ENCODE measurements around the gene CNTNAP2.
"Not testable (repeated sequence)": the region's sequence is repeated elsewhere in the genome, so short reads cannot be mapped to it uniquely, and the experiment has no call there.

The CNTNAP2 gene

GRCh38 chr7:147999962-148000361 is 1883.4 kb downstream of the CNTNAP2 start:
- no peak for FAIRE-seq

DNA sequence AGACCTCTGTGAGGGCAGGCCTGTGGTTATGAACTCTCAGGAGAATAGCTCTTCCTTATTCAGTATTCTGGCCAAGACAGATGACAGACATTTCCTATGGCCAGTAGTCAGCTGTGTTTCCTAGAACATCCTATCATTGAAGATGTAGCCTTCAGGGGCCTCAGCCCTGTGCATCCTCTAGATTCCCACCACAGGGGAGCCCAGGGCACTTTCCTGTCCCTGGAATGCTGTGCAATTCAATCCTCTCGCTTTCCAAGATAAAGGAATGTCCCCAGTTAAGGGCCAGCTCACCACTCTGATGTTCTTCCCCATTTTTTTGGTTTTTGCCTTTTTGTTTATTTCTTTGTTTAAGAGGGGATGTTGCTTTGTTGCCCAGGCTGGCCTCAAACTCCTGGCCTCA is 1895.2 kb downstream of the CNTNAP2 start:
- no peak for FAIRE-seq

GRCh38 chr7:148014001-148014400 is 1897.4 kb downstream of the CNTNAP2 start:
- FAIRE-seq: no peak

DNA sequence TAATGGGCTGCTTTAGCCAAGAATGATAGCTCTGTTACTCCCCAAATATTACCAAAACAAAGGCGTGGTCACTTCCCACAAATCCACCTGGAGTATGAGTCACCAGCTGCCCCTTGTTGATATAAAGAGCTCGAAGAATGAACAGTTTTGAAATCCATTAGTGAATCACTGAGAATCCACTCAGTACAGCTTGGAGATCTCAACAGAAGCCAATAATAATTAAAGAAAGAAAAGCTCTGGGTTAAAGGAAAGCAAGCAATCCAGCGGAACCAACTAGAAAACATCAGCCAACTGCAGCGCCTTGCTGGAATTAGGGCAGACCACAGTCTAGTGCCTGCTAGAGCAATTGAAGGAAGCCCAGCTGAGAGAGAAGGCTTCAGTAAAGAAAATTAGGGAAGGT is 1897.9 kb downstream of the CNTNAP2 start:
- FAIRE-seq: no peak

DNA sequence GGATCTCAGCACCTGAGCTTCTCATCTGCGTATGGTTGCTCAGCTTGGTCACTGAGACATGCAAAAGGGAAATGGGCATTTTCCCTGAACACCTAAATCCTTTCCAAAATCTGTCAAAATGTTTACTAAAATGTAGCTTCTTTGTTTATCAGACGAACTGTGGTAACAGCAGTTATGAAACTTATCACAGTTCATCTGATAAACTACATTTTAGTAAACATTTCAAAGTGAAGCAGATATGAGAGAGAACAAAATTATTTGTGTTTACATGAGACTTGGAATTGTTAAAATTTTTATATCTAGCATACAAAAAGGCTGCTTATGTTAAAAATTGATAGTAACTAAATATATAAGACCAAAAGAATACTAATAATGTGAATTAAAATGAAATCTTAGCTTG is 1900.5 kb downstream of the CNTNAP2 start:
- no peak for FAIRE-seq

DNA sequence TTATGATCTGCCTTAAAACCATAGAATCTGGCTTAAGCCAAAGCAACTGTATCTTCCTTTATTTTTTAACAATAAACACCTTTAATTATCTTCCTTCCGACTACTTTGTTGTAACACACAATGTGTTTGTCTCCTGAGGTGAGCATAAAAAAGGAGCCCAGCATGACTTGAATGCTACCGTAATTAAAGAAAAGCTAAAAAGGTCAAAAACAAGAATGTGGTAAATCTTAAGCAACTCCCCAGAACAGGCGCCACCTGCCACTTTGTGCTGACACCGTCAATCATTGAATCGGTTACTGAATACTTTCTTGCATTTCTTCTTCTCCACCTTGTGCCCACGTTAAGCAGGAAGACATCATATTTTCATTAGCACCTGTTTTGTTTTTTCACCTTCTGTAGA is 1904.1 kb downstream of the CNTNAP2 start:
- no peak for FAIRE-seq

DNA sequence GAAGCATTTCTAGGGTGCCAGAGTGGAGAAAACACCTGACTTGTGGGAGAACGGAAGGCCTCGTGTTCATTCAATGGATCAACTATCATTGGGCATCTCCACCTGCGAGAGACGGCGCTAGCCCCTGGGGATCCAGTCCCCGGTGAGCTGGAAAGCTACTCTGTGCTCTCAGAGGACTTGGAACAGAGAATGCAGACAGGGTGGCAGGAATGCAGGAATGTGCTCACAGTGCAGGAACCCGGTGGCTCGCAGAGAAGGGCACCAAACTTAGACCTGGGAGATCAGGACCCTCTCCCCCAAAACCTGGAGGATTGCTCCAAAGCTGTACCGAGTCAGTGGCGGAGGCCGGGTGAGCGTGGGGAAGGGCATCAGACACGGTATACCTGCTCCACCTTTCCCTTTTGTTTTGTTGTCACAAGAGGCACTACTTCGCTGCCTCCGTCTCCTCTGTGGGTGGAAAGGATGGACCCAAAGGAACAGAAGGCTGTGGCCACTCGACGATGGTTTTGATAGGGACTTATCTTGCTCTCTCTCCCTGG is 1905.0 kb downstream of the CNTNAP2 start:
- no peak for FAIRE-seq

DNA sequence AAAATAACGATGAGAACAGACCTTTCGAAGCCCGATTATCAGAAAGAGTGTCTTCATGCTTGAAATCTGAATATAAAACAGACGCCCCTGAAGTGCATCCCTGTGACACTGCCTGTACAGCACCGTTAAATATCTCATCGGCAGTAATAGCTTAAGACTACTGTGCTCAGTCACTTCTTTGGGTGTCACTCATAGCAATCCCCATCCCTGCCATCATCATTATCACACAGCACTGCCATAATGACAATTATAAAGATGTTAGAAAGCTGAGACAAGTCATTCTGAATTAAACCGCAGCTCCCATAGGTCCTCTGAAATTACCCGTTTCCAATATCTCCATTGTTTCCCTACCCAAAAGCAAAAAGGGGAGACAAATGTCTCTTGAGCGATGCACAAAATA is 1906.2 kb downstream of the CNTNAP2 start:
- FAIRE-seq: no peak

DNA sequence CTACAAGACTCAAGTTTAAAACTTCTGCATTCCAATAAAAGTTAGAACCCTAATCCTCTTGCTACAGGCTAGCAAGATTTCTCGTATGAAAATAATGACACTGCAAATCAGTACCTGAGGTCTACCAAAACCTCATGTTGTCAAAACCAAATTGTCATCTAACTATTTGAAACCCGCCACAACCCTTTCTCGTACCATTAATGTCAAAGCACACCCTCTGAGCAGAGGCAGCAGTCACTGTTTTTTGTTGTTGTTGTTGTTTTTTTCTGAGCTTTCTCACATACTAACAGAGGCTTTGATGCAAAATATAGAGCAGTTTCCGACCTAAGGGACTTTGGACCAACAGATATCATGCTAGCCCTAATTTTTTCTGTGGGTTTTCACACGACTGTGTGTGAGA is 1910.1 kb downstream of the CNTNAP2 start:
- FAIRE-seq: no peak

DNA sequence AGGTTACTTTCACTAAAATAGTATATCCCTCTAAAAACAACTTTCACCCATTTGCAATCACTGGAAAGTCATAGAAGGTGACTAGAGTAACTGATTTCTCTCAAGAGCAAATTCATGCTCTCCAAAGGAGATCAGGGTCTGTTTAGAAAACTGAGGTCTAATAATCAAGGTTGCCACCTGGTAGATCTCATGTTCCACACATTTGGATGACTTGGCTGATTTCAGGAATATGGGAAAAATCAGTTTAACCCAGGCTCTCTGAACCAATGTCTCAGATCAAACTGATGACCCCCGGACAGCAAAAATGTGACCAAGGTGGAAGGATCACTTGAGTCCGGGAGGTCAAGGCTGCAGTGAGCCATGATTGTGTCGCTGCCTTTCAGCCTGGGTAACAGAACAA is 1911.6 kb downstream of the CNTNAP2 start:
- FAIRE-seq: no peak

DNA sequence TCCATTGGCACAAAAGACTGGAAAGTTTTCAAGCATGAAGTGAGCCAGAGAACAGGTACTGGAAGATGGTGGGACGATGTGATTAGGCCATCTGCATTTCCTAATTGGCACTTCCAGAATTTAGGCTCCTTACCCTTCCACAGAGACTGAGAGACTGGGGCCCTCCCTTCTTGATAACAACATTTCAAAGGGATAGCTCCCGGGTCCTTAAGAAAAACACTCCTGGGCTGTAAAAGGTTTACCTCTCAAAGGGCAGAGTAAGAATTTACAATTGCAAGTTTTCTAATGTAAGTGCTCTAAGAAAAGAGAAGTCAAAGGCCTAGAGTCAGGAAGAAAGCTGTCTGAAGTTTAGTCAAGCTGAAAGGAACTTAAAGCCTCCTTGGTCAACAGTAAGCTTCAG is 1914.4 kb downstream of the CNTNAP2 start:
- no peak for FAIRE-seq

GRCh38 chr7:148031811-148032210 is 1915.2 kb downstream of the CNTNAP2 start:
- no peak for FAIRE-seq

DNA sequence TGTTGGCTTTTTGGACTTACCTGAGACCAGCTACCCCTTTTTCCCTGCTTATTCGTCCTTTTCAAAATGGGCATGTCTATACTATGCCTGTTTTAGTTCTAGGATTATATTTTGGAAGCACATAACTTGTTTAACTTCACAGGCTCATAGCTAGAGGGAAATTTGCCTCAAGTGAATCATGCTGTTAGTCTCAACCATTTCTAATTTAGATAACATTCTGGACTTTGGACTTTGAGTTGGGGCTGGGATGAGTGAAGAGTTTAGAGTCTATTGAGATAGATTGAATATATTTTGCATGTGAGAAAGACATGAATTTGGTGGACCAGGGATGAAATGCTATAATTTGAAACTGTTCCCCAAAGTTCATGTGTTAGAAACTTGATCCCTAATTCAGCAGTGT is 1919.3 kb downstream of the CNTNAP2 start:
- FAIRE-seq: no peak

DNA sequence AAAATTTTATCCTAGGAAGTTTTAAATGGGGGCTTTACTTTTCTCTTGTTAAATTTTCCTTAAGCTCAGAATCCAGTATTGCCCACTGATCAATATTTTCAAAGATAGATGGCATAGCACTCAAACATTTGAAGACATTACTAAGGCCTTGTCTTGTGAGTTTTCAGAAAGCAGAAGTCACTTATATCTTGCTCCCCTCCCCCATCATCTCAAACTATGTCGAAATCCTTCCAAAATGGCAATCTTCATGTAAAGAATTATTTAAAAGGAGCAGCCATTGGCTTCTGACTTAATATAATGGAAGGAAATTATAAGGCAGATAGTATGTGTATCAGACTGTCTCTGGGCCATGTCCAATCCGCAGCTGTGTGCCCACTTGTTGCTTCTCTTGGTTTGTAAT is 1920.4 kb downstream of the CNTNAP2 start:
- no peak for FAIRE-seq

DNA sequence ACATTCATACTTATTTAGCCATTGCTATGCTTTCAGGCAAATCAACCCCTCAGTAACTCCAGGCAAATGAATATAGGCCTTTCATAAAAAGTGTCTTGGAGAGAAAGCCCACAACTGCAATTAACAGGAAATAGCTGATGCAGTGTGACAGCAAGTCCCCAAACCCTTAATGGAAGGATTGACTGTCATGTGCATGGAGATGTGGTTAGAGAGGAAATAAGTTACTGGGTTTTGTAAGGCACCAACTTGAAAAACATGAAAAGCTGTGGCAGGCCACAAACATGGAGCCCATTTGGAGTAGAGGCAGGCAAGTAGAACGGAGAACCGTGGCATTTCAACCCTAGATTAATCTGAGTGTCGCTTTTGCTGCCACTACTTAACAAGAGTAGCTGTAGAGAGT is 1924.6 kb downstream of the CNTNAP2 start:
- no peak for FAIRE-seq

DNA sequence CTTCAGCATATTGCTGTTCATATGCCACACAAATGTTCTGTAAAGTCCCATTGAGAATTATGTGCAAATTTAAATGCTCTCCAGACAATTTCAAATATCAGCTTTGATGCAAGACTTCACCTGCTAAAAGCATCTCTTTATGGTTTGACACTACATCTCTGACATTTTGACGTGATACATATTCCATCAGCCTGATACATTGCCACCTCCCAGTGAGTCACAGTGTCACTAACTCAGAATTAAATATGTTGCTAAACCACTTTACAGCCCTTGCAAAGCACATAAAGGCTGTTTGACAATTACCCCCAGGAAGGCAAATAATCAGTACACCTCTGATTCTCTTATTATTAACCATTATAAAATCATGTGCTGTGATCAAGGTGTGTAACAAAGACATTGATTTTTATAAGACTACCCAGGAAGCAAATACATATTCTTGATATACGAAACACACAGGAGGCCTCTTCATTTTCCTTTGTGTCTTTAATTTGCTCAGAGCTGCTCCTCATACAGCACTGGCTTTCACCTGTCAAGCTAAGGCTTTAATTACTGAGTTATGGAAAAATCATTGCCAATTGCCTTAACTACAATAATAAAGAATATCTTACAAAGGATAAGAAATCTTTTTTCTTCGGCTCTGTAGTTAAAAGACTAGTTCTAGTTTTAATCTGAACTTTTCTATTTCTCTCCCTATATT is 1926.5 kb downstream of the CNTNAP2 start:
- FAIRE-seq: no peak

DNA sequence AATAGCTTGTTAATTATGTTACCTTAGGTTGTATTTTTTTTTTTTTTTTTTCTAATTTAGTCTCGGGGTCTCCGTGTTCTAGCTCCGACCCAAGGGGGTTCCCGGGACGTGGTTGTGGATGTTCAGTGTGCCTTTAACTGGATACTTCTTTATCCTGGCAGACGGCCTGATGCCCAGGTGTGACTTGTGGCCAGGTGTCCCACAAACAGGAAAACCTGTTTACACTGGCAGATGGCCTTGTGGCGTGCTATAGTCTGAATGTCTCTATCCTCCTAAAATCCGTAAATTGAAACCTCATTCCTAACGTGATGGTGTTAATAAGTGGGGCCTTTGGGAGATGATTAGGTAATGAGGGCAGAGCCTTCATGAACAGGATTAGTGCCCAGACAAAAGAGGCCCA is 1927.6 kb downstream of the CNTNAP2 start:
- no peak for FAIRE-seq

DNA sequence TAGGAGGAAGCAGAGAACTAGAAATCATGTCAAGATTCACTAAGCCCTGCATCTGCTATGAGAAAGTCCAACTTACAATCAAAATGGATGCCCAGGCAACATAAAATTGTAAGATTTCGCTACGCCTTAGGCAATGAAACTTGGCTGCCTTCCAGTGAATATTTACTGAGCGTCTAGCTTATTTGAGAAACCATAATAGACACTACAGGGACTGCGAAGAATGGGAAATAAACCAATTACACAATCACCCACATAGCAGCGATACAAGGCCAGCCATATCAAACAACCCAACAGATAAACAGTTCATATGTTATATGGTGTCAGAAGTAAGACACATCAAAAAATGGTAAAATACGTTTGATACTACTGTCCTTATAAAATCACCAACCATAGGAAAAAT is 1928.9 kb downstream of the CNTNAP2 start:
- FAIRE-seq: no peak

DNA sequence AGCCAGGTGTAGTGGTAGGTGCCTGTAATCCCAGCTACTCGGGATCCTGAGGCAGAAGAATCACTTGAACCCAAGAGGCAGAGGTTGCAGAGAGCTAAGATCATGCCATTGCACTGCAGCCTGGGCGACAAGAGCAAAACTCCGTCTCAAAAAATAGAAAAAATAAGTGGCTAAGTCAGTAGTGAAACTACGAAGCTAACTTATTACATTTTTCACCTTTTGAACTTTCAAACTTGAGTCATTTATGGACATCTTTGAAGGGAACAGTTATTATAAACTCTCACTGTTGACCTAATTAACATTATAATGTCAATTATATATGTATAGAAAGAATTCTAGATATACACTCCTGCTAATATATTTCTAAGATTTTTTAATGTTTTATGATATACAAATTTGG is 1932.5 kb downstream of the CNTNAP2 start:
- FAIRE-seq: no peak

DNA sequence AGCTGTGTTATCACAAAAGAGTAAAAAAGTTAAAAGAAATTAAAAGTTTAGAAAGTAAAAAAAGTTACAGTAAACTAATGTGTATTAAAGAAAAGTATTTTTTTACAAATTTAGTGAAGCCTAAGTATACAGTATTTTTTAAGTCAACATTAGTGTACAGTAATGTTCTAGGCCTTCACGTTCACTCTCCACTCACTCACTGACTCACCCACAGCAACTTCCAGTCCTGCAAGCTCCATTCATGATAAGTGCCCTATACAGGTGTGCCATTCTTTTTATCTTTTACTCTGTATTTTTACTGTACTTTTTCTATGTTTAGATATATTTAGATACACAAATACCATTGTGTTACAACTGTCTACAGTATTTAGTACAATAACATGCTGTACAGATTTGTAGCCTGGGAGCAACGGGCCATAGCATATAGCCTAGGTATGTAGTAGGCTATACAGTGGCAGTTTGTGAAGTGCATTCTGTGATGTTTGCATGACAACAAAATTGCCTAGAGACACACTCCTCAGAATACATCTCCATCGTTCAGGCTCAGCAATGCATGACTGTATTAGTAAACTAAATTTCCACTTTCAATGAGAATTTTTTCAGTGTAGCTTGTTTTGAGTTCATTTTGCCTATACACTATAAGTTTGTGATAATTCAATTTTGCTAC is 1934.0 kb downstream of the CNTNAP2 start:
- no peak for FAIRE-seq

- FAIRE-seq: no peak
These were observed 1939.8 kb downstream of the CNTNAP2 start for GRCh38 chr7:148056406-148056805.

DNA sequence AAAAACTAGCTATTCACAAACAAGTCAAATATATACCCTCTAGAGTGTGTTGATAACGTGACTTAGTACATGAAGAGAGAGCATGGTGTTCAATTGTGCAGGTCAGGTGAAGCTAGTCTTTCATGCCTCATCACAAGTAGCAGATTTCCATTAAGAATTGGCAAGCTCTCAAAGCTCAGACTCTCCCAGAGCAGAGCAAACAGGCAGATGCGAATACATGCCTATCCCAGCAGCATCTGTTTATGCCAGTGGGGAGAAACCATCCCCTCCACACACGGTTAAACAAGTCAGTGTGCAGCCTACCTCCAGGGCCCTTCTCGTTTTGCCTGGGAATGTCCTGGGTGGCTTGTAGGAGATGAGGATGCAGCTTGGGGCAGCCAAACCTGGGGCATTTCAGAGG is 1941.5 kb downstream of the CNTNAP2 start:
- FAIRE-seq: no peak

- no peak for FAIRE-seq
These were observed 1942.2 kb downstream of the CNTNAP2 start for GRCh38 chr7:148058753-148059152.

DNA sequence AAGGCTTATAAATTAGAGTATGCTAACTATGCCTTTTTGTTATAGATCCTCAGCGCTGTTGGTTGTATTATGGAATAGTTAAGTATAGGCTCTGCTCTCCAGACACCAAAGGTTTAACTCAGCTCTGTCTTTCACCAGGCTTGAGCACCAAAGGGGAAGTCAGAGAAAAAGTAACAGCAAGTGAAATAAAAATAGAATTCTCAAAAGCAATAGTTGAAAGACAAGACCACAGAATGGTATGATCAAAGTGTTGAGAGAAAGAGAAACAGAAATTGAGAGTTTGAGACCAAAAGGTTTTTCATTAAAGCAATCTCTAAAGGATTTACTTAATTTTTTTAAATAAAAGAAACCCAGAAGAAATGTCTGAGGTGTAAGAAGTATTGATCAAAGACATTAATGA is 1944.1 kb downstream of the CNTNAP2 start:
- no peak for FAIRE-seq

- FAIRE-seq: not testable (repeated sequence)
These were observed 1961.5 kb downstream of the CNTNAP2 start for GRCh38 chr7:148078111-148078510.

Data from endometrium (tissue), 2 donors.